HG03025 (cell line): ENCODE data around the gene TEX29.

Experiments used
- ATAC-seq: cut with Tn5 transposase; IDR thresholded peaks from one replicate; pipeline ENCODE4 v1.9.1; 2021; ENCODE audit warnings: mild to moderate bottlenecking, moderate library complexity; ENCODE audit not compliant: unreplicated experiment, low FRiP score

Gene TEX29

DNA sequence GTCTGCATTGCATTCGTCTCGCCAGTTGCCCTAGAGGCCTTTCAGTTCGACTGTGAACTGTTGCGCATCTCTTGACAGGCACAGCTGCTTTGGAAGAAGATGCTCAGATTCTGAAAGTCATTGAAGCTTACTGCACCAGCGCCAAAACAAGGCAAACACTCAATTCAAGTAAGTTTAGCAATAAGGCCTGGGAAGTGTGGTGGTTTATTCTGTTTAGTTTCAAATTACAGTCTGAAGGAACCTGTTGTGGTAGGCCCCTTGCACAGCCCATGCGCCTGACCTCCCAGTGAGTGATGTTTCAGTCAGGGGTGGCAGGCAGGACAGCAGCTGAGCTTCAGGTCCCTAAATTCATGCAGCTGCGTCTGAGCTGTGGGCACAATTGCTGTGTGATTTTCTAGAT is 32.2 kb upstream of the TEX29 start:
- no peak for ATAC-seq

DNA sequence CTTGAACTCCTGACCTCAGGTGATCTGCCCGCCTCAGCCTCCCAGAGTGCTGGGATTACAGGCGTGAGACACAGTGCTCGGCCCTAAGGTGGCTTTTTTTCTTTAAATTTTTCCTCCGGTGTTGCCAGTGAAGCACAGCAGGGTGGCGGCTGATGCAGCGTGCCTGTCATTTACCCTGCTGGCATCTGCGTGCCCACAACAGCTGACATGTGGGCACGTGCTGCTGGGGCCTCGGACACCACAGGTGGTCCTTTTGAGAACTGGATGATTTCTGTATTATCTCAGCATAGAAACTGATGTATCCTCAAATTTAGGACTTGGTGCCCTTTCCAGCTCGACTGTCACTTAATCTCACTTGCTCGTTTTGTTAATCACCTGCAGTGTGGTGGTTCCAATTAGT is 31.2 kb upstream of the TEX29 start:
- ATAC-seq, result no peak

DNA sequence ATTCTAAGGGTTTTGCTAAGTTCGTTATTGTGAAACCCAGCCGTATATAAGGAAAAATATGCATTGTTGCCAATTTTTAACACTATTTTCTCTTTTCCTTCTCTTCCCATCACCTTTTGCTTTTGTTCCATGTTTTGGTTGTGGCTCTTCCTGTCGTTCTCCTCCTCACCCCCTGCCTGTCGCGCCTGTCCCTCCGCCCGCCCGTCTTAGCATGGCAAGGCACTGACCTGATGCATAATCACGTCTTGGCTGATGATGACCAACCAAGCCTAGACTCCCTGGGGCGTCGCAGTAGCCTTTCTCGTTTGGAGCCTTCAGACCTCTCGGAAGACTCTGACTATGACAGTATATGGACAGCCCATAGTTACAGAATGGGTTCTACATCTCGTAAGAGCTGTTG is 28.5 kb upstream of the TEX29 start:
- ATAC-seq, result no peak

DNA sequence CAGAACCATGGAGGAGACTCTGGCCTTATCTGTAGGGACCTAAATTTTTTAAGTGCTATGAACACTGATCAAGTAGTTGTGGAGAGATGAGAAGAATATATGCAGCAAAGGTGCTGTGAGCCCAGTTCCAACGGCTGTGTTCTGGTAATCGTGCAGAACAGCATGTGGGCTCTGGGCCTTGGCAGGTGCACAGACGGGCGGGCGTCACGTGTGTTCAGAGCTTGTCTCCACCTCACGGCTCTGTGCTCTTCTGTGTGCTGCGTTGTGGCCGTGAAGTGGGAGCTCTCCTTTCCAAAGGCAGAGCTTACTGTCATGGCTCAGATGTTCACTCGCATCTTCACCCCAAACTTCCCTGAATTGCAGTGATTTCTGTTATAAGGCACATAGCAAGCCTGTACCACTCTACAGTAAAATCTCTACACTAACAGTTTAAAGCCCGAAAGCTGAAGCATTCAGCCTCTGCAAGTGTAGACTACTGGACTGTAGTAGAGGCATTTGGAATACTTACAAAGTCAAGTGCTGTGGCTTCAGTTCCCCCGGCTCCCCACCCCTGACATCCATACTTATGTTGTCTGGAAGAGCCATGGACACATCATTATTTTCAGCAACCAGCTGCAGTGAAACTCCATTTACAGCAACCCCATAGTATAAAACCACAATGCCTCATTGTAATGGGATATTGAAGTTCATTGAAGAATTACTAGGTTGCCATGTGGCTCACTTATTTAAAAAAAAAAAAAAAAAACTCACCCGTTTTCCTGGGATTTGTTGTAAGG is 27.5 kb upstream of the TEX29 start:
- no peak for ATAC-seq

DNA sequence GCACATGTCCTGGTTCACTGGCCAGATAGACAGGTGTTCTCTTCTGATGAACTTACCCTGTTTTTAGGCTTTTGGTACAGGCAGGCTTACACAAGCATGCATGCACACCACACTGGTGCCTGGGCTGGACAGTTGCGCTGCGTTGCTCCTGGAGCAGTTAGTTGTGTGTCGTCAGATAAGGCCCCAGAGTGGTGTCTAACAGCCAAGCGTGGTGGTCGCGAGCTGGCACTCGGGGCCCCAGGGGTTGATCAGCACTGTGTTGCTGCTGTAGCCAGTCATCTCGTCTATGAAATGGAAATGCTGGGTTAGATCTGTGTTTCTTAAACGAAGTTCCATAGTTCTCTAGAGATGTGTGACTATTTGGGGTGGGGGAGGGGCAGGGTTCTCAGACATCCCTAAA is 24.6 kb upstream of the TEX29 start:
- no peak for ATAC-seq

DNA sequence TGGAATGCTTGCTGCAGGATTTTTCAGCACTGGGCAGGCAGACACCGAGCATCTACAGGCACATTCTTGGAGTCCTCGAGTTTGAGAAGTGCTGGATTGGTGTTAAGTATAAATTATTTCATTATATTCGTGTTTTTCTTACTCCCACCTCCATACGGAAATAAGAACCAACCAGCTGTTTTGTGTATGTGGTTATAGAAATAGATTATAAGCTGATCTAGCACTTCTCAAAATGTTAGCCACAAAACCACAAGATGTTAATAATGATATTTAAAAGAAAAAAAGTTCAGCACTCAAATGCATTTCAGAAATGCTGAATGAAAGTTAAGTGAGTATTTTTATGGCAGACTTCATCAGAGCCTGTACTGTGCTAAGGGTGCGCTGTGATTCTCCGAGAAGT is 24.0 kb upstream of the TEX29 start:
- no peak for ATAC-seq

DNA sequence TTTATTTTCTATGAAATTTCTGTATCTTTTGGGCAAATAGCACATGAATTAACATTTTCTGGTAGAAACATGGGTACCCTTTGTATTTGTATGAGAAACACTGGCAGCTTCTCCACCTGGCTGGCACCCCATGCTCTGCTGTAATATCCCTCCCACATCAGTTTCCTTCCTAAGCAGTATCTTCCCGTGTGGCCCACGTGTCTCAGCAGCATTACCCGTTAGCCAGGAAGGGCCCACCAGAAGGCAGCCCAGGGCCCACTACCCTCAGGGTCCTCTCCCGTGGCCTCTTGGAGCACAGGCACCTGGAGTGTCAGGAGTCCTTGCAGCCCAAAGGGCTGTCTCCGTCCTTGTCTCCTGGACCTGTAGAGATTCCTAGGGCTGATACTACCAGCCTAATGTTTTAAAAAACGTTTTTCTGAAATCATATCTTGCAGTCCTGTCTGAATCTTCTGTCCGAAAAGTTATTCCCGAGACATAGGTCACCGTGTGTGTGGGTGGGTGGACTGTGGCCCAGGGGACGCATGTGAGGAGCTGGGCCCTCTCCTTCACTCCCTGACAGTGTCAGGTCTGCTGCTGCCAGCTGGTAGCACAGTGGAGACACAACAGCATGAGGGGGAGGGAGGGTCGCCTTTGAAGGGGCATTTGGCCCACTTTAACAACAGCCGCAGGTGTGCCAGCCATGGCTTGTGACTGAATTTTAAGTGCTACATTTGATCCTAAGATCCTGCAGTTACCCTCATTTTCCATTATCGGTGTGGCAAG is 22.0 kb upstream of the TEX29 start:
- ATAC-seq, result no peak

DNA sequence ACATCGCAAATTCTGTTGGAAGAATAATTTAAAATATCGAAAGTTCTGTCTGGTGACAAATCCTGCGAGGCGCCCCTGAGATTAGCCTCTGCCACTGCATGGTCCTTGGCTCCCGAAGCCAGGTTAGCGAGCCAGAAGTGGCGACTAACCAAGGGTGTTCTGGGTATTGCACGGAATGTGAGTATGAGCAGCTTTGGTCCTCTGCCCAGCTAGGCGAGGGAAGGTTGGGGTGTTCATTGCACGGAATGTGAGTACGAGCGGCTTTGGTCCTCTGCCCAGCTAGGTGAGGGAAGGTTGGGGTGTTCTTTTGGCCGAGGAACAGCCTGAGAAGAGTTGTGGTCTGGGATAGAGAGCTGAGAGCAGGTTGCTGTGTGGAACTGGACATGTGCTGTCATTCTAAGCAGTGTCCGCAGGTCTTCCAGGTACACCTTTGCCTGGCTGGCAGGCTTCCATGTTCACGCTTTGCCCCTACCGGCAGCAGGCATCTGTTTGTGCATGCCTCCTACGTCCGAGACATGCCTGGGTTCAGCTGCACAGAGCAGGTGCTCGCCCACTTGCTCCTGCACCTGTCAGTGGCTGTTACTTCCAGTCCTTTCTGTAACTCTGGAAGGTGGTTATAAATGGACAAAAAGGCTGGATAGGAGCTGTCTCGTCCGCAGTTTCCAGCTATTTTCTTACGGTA is 18.3 kb upstream of the TEX29 start:
- no peak for ATAC-seq

DNA sequence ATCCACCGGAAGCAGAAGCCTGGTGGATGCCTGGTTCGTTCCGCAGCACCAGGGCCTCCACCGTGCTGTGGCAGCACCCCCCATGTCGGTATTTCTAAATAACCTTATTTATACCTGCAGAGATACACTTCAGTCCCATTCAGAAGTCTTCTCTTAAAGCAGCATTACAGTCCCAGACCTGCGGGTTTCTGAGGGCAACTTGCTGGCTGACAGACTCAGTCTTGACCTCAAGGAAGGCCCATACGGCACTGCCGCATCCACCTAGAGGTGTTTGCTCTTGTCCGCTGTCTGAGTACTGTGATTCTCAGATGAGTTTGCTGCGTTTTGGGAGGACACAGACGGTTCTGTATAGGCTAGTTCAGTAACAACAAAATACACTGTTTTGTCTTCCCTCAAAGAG is 16.9 kb upstream of the TEX29 start:
- ATAC-seq, result no peak

DNA sequence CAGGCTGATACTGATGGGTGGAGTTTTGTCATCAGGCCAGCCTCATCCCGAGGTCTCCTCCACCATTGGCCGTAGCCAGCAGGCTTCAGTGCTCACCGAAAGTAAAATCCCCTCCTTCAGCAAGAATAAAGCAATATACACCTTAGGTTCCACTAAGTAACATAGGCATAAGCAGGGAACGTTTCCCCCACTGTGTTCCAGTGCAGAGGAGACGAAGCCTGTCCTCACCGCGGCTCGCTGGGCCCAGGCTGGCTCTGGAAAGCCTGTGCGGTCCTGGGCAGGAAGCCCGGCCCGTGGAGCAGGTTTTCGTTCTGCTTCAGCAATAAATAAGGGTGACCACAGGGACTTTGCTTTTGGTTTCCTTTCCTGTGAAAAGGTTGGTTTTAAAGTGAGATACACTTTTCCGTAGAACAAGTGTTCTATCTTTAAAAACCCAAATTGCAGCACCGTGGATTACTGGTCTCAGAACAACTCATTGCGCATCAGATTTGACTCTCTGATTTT is 16.3 kb upstream of the TEX29 start:
- ATAC-seq, result peak; percentile 93

DNA sequence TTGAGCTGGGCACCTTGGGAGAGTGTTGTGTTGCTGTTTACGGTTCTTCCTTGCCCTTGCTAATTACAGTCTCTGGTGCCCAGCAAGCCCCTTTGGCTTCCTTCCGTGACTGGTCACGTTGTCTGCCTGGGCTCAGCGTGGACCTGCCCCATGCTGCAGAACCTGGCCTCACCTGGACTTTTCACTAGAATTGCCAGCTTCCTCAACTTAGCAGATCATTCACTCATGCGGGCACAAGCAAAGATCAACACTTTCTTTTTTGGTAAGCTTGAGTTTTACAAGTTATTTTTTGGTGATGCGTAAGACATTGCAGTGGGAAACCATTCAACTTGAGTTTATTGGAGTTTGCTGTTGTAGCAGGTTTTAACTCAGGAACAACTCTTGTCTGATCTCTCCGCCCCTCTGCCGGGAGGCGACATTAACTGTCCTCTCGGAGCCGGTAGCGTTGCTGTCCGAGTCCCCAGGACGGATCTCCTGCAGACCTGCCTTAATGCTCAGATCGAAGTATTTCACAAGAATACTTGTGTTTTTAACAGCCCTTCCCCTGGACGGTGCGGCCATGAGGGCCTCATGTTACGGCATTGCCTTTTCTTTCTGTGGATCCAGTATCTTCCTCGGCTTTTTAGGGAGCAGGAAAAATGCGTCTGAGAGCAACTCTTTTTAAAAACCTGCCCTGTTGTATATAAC is 15.7 kb upstream of the TEX29 start:
- no peak for ATAC-seq

DNA sequence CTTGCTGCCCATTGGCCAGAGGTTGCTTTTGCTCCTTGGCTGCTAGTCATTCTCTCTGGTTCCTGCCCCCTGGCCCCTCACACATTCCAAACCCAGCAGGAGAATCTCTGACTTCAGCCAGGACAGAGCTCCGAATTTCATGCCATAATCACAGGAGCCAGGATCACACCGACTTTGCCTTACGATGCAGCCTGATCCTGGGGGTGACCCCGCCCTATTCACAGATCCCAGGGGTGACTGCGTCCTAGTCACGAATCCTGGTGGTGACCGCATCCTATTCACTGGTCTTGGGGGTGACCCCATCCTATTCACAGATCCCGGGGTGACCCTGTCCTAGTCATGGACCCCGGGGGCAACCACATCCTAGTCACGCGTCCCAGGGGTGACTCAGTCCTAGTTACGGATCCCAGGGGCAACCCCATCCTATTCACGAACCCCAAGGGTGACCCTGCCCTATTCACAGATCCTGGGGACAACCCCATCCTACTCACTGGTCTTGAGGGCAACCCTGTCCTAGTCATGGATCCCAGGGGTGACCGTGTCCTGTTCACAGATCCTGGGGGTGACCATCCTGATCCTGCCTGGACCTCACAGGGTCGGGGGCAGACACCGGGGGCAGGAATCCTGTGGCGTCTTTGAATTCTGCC is 7.4 kb upstream of the TEX29 start:
- ATAC-seq, result no peak

DNA sequence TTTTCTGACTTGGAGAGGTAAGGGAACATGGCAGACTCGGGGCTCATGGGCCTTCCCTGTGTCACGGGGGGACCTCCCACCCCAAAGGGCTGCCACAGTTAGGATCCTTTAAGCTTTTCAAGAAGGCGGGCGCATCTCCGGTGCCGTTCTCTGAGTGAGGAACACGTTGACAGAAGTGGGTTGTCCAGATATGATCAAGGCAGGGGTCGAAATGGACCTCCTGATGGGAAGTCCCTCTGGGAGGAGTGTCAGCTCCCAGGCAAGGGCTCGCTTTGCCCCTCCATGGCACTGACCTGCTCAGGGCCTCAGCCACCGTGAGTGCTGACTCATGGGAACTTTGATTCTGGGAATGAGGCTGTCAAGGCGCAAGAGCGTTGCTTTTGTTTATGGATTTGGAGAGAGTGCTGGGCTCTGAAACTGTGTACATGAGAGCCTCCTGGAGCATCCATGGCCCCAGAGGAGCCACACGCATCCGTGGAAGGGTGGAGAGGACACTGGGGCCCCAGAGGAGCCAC is 6.5 kb upstream of the TEX29 start:
- no peak for ATAC-seq

DNA sequence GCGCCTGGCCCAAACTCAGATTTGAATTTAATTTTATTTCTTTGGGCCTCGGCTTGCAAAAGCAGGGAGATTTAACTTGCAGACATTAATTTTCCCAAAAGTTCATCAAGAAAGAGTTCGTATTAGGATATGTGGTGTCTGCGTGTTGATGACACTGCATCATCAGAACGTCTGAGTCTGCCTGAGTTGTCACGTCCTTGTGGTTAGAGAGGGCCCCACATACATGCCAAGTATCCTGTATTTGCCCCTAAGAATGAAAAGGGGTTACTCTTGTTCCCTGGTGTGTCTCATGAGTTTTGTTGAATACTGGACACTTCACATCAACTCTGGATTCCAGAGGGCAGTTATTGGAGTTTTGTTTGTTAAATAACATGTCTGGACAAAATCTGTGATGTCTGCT is 5.6 kb upstream of the TEX29 start:
- no peak for ATAC-seq

DNA sequence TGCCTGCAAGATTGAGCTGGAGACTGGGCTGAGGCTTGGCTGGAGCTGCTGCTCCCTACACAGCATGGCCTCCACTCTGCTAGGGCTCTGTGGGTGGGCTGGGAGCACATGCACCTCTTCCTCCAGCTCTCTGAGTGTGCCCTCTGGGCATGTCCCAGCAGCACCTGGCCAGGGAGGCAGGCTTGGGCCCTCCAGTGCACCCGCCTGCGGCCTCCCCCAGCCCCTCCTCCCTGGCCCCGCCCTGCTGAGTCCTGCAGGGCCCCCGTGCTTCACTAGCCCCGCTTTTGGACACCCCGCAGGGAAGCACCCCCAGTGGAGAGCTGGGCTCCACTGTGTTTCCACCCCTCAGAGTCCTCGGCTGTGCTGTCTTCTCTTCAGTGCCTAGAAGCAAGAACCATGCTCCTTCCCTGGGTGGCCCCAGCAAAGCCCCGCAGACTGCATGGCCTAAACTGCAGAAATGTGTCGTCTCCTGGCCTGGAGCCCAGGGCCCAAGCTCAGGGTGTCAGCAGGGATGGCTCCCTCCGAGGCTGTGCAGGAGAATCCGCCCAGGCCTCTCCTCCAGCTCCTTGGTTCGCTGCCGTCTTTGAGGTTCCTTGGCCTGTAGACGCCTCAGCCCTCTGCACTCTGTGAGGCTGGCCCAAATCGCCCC is 5.0 kb upstream of the TEX29 start:
- ATAC-seq, result no peak

DNA sequence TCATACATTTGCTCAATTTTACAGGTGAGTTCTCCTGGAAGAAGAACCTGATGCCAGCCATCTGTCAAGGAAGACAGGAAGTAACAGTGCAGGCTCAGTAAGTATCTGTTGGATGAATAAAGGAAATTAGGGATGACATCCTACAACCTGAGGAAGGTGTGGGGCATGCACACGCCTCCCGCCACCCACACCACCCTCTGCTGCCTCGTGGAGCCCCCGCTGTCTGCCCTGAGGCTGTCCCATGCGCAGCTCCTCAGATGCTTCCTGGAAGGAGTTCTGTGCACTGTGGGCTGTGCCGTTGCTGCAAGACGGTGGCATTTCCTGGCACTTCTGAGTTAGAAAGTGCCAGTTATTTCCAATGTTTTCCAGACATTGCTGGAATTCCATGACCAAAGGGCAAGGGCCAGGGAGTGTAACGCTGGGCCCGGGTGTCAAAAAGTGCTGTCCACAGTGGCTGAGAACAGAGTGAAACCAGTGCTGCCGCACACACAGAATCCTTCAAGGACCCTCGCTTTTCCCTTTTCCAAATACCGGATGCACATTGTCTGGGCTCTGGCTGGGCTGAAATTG is 4.2 kb upstream of the TEX29 start:
- ATAC-seq, result no peak

DNA sequence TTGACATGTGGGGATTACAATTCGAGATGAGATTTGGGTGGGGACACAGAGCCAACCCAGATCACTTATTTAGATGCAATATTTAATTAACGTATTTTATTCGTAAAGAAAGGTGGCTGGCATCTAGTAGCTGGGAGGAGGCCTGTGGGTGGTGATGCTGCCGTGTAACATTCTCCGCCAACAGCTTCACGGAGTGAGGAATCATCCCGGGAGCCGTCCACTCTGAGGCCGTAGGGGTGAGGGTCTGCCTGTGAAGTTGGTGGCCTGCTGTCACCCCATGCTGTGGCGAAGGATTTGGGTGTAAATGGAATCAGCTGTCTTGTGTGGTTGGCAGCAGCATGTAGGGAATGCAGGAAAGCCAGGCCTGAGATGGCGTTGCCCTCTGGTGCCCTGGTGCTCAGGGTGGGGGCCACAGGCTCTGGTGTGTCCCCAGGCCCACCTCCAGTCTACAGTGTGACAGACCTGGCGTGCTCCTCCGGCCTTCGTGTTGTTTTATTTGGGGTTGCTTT is 3.3 kb upstream of the TEX29 start:
- ATAC-seq, result no peak

DNA sequence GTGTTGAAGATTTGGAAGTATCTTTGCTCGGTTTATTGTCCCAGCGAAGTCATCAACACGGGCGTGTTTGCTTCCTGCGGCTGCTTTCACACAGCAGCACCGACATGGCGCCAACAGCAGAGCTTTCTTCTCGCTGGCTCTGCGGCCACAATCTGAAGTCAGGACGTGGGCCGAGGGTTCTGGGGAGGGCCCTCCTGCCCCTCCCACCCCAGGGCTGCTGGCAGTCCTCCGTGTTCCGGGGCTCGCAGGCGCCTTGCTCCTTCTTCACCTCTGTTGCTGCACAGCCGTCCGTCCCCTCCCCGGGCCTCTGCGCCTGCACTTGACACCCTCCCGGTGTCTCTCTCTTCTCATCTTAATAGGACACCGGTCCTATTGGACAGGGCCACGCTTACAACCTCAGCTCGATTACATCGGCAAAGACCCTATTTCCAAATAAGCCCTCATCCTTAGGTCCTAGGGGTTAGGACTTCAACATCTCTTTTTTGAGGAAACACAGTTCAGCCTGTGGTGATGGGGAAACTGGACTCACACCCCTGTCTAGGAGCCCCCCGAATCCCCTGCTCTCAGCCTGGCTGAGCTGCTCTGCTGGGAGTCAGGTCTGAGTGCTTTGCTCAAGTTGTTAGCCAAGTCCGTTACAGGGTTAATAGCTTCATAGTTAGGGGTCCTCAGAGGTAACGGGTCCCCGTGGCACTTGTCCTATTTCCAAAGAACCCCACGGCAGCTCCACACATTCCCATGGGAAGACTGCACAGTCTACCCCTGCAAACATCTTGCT is 2.7 kb upstream of the TEX29 start:
- no peak for ATAC-seq
